SHP77 treated with DMSO at 0.1 percent for 48 hours (cell line): ENCODE data around the gene GALM.
"Not testable (repeated sequence)": the region's sequence is repeated elsewhere in the genome, so short reads cannot be mapped to it uniquely, and the experiment has no call there.

Experiments used
- DNase-seq: peaks from one replicate; lab custom pipeline; 2025; lab: John Stamatoyannopoulos, UW

The GALM gene

DNA sequence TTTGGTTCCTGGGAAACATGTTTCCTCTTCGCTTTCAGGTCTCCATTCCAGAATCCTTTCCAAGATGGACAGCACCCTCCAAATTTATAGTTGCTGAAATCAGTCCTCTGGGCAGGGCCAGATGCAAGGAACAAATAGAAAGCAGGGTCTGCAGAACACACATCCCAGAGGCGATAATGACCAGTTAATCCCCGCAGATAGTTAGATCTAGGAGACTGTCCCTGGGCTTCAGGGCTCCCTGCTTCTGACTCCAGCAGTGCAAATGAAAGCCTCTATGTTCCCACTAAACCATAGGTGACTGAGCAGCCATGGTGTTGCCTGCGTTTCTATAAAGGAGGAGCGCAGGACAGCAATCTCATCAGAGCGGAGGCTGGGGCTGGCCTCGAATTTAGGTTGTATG lies 46.5 kb downstream of the GALM start:
- DNase-seq, result no peak

- DNase-seq, result no peak
Observed at GRCh38 chr2:38712871-38713270, 47.0 kb downstream of the GALM start.

DNA sequence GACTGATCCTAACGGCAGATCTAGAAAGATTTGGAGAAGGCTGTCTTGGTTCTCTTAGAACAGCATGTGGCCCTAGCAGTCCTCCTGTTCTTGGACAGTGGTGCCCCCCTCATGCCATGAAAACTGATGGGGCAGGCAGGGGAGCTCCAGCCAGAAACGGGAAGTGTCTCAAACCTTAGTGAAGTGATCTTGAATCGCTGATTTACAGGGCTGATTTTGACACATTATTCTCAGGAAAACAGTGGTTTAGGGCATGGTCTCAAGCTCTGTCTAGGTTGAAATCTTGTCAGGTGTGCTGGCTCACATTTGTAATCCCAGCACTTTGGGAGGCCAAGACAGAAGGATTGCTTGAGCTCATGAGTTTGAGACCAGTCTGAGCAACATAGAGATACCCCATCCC lies 47.4 kb downstream of the GALM start:
- no peak for DNase-seq

GRCh38 chr2:38714941-38715340 lies 49.0 kb downstream of the GALM start:
- not testable (repeated sequence) for DNase-seq

GRCh38 chr2:38716185-38716584 lies 50.3 kb downstream of the GALM start:
- DNase-seq, result no peak

DNA sequence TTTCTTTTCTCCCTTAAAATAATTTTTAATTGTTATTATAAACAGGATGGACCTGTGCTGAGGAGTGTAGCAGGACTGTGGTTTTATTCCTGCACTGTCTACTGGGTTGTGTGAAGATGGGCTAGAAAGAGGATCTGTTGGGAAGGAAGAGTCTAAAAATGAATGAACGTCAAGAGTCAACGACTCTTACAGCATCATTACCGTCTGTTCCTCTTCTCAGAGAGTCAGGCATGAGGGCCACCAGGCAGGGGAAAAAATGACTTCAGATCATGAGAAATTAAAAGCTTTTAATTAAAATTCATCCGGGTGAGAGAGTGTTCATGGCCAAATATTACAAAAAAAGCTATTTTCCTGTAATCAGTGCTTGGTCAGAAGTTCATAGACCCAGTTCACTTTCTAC lies 52.7 kb downstream of the GALM start:
- no peak for DNase-seq

DNA sequence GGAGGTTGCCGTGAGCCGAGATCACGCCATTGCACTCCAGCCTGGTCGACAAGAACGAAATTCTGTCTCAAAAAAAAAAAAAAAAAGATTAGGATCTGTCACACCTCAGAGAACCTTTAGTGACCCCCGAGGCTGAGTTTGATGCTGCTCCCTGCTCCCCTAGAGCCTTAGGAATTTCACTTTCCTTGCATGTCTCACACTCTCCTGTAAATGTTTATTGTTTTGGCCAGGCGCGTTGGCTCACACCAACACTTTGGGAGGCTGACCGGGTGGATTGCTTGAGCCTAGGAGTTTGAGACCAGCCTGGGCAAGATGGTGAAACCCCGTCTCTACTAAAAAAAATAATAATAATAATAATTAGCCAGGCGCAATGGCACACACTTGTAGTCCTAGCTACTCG lies 53.8 kb downstream of the GALM start:
- DNase-seq, result no peak

DNA sequence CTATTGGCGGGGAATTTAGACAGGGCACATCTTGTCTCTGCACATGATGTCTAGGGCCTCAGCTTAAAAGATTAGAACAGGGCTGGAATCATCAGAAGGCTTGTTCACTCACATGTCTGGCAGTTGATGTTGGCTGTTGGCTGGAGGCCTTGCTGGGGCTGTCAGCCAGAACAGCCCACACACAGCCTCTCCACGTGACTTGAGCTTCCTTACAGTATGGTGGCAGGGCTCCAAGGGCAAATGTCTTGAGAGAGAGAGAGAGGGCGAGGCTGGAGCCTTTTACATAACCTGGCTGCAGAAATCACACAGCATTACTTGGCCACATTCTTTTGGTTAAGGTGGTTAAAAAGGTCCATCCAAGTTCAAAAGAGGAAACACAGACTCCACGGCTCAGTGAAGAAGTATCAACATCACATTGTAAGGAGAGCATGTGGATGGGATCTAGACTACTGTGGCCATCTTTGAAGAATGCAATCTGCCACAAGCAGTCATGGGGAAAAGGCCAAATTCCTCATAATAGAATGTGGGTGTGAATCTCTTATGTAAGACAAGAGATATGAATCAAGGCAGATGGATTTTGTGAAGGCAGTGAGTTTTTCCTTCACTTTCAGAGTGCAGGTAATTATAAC lies 54.8 kb downstream of the GALM start:
- no peak for DNase-seq

DNA sequence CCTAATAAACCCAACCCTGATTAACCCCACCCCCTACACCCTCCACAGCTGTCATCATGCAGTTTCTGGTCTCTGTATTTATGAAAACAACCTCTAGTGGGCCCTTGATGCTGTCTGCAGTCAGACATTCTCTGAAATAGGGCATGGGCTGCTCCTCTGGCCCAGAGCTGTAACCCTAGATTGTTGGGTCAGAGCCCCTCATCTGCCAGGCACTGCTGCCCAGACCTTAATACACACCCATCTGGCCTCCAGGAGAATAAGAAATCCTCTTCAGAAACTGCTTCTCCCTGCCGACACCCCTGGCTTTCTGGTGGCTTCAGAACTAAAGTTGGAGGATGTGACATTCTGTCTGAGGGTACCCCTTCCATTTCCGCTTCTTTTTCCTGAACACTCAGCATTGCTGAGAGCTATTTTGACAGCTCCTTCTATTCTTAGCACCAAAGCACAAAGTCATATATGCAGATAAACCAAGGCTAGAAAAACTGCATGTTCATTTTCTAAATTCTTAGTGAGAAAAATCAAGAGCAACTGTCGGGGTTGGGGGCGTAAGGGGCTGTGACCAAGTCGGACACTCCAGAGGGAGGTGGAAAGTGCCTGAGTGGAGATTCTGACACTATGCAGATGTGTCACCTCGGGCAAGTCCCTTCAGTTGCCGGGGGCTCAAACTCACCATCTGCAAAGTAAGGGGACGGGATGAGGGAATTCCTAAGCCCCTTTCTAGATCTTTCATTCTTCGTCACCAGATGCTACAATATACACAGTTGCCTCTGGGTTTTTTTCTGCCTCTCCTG lies 56.6 kb downstream of the GALM start:
- no peak for DNase-seq

DNA sequence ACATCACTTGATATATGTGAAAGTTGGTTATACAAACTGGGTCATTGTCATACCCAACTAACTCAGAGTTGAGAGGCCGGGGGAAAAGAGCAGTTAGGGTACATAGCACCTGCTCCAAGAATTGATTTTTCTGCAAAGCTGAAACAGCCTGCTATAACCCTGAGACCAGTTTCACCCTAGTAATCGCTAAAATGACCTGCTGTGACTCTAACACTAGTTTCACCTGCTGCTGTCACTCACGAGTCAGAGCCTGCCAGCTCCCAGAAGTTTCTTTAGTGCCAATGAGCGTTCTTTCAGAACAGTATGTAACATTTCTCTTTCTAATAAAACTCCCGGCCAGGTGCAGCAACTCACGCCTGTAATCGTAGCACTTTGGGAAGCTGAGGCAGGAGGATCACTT lies 57.3 kb downstream of the GALM start:
- DNase-seq, result no peak

- no peak for DNase-seq
Observed at GRCh38 chr2:38727661-38728060, 61.7 kb downstream of the GALM start.

GRCh38 chr2:38728694-38729093 lies 62.8 kb downstream of the GALM start:
- no peak for DNase-seq

DNA sequence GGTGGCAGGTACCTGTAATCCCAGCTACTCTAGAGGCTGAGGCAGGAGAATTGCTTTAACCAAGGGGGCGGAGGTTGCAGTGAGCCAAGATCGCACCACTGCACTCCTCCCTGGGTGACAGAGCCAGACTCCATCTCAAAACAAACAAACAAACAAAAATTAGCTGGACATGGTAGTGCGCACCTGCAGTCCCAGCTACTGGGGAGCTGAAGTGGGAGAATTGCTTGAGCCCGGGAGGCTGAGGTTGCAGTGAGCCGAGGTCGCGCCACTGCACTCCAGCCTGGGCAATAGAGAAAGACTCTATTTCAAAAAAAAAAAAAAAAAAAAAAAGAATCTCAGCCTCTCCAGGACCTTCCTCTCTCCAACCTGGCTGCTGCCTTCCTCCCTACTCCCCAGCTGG lies 65.2 kb downstream of the GALM start:
- no peak for DNase-seq

GRCh38 chr2:38731684-38732221 lies 65.8 kb downstream of the GALM start:
- DNase-seq, result no peak

- no peak for DNase-seq
Observed at GRCh38 chr2:38733300-38733971, 67.5 kb downstream of the GALM start.

GRCh38 chr2:38734299-38735058 lies 68.6 kb downstream of the GALM start:
- no peak for DNase-seq

GRCh38 chr2:38735999-38736320 lies 70.0 kb downstream of the GALM start:
- no peak for DNase-seq

- DNase-seq, result not testable (repeated sequence)
Observed at GRCh38 chr2:38737000-38737698, 71.2 kb downstream of the GALM start.

DNA sequence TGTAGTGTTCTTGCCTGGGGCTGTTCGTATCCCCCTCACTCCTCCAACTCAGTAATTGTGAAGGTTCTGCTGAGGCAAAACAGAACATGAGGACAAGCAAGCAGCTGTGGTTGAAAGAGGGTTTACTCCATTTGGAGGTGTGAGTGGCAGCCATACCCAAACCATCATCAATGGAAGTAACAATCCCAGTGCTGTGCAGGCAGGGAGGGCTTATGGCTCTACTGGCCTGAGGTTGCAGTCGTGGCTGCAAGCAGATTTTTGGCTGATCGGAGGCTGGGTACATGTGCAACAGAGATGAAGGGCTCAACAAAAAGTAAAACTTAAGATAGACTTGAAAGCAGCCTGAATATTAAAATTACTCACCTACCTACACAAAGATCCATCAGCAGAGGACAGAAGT lies 72.0 kb downstream of the GALM start:
- no peak for DNase-seq

- DNase-seq, result no peak
Observed at GRCh38 chr2:38739524-38739923, 73.6 kb downstream of the GALM start.

- no peak for DNase-seq
Observed at GRCh38 chr2:38740851-38741731, 75.2 kb downstream of the GALM start.
